HCT116 (cell line): Measurements from ENCODE around the gene FNBP1L. TPM values are rescaled to one million over a fixed set of nuclear protein-coding genes. Genes with fewer than 3 reads are reported as not detected.

Source experiments
- ATAC-seq: fragments of 200-7000 bp; cut with Tn5 transposase; 2 replicates; pipeline ENCODE4 v1.9.1; 2020; ENCODE audit warnings: mild to moderate bottlenecking, moderate library complexity
- BruUV-seq: library from RNA; stranded (reverse); fragments of 400-500 nt; replicated peaks from 2 replicates; lab custom pipeline; 2021; lab: Mats Ljungman, UMichigan
- CTCF ChIA-PET: fragments of 300-600 bp; sonication (Branson Sonifier 250); formaldehyde crosslinking; loops from one replicate; lab custom pipeline; 2021; ENCODE audit warnings: antibody characterized with exemption; lab: Charles Lee
- POLR2A ChIA-PET: fragments of 300-600, 350-600 bp; sonication (Branson Sonifier 250); formaldehyde crosslinking; loops from one replicate; lab custom pipeline; 2021; ENCODE audit warnings: antibody characterized with exemption; lab: Charles Lee
- RAD21 ChIA-PET, 2 experiments: fragments of 300-600 bp; sonication (Branson Sonifier 250); formaldehyde crosslinking; loops; one replicate each; lab custom pipeline; 2023; ENCODE audit warnings: low total read pairs in 2 of 2; ENCODE audit not compliant: uncharacterized antibody in 2 of 2, unreplicated experiment in 2 of 2, low non-redundant PET in 1 of 2; lab: Charles Lee
- DNase-seq: peaks from one replicate; pipeline ENCODE4 v3.0.0-alpha.2; 2010; ENCODE audit warnings: low read depth, low spot score
- H2AFZ ChIP-seq: fragments of 200-600 bp; shearing (Covaris generic), sonication (generic); 2 replicates; pipeline ENCODE4 v1.6.1; 2017; ENCODE audit warnings: low read depth, mixed run types, mixed read lengths, antibody characterized with exemption, low read length; ENCODE audit not compliant: poor library complexity, severe bottlenecking
- H3K27ac ChIP-seq: 2 replicates; pipeline ENCODE4 v1.5.1; 2012; ENCODE audit warnings: low read depth, low read length
- H3K27me3 ChIP-seq: fragments of 200-600 bp; sonication (generic); 2 replicates; pipeline ENCODE4 v1.6.1; 2016; ENCODE audit warnings: mixed run types, low read length, mixed read lengths; ENCODE audit not compliant: insufficient read depth
- H3K36me3 ChIP-seq, 2 experiments: fragments of 200-500 bp in 1 of 2; fragments of 200-600 bp in 1 of 2; sonication (Bioruptor generic) in 1 of 2; sonication (generic) in 1 of 2; 2 replicates each; pipeline versions ENCODE4 v1.5.1 to v1.6.1; 2014 to 2016; ENCODE audit warnings: low read length in 2 of 2, inconsistent platforms in 1 of 2, mixed read lengths in 1 of 2, mixed run types in 1 of 2; ENCODE audit not compliant: insufficient read depth in 2 of 2, control insufficient read depth in 1 of 2
- H3K4me1 ChIP-seq, 2 experiments: fragments of 200-600 bp in 1 of 2; sonication (generic) in 1 of 2; 2 replicates each; pipeline versions ENCODE4 v1.5.1 to v1.6.1; 2012 to 2017; ENCODE audit warnings: low read length in 2 of 2, inconsistent platforms in 1 of 2, mild to moderate bottlenecking in 1 of 2, mixed read lengths in 1 of 2, mixed run types in 1 of 2, moderate library complexity in 1 of 2; ENCODE audit not compliant: insufficient read depth in 2 of 2, control insufficient read depth in 1 of 2
- H3K4me2 ChIP-seq: fragments of 200-600 bp; sonication (generic); 2 replicates; pipeline ENCODE4 v1.6.1; 2017; ENCODE audit warnings: mixed run types, low read length, mixed read lengths
- H3K4me3 ChIP-seq, 2 experiments: fragments of 200-600 bp in 1 of 2; sonication (generic) in 1 of 2; replicated peaks in 1 of 2; 2 replicates each; pipeline ENCODE4 v1.5.1; 2011 to 2016; ENCODE audit warnings: low read length in 2 of 2, control low read depth in 1 of 2, low read depth in 1 of 2, mild to moderate bottlenecking in 1 of 2, mixed read lengths in 1 of 2, mixed run types in 1 of 2
- H3K79me2 ChIP-seq: fragments of 200-600 bp; sonication (generic); 2 replicates; pipeline ENCODE4 v1.6.1; 2017; ENCODE audit warnings: mild to moderate bottlenecking, mixed run types, low read length, moderate library complexity, mixed read lengths; ENCODE audit not compliant: insufficient read depth
- H3K9ac ChIP-seq: fragments of 200-600 bp; sonication (generic); 2 replicates; pipeline ENCODE4 v1.6.1; 2016; ENCODE audit warnings: low read length, mixed read lengths
- H3K9me2 ChIP-seq: fragments of 200-600 bp; sonication (generic), shearing (Covaris generic); 2 replicates; pipeline ENCODE4 v1.6.1; 2017; ENCODE audit warnings: mixed run types, mild to moderate bottlenecking, moderate library complexity; ENCODE audit not compliant: insufficient read depth
- H3K9me3 ChIP-seq, 2 experiments: fragments of 200-500 bp in 1 of 2; fragments of 200-600 bp in 1 of 2; sonication (Bioruptor generic) in 1 of 2; sonication (generic) in 1 of 2; 2 replicates each; pipeline ENCODE4 v1.6.1; 2014 to 2017; ENCODE audit warnings: low read length in 2 of 2, mixed read lengths in 2 of 2, inconsistent platforms in 1 of 2, low read depth in 1 of 2, mild to moderate bottlenecking in 1 of 2, mixed run types in 1 of 2, moderate library complexity in 1 of 2; ENCODE audit not compliant: control insufficient read depth in 1 of 2, insufficient read depth in 1 of 2
- H4K20me1 ChIP-seq: fragments of 200-600 bp; sonication (generic), shearing (Covaris generic); 2 replicates; pipeline ENCODE4 v1.6.1; 2017; ENCODE audit warnings: mixed run types, mild to moderate bottlenecking, moderate library complexity; ENCODE audit not compliant: insufficient read depth
- CBX3 ChIP-seq: IDR thresholded peaks from 2 replicates; pipeline ENCODE4 v1.6.1; 2012; ENCODE audit warnings: low read depth
- CEBPB ChIP-seq: IDR thresholded peaks from 2 replicates; pipeline ENCODE4 v1.6.1; 2012; ENCODE audit warnings: low read depth
- EGR1 ChIP-seq: IDR thresholded peaks from 2 replicates; pipeline ENCODE4 v1.6.1; 2012; ENCODE audit warnings: low read depth
- ELF1 ChIP-seq: IDR thresholded peaks from 2 replicates; pipeline ENCODE4 v1.6.1; 2012; ENCODE audit warnings: low read depth, borderline replicate concordance
- FOSL1 ChIP-seq: IDR thresholded peaks from 2 replicates; pipeline ENCODE4 v1.6.1; 2012; ENCODE audit warnings: low read depth
- POLR2A ChIP-seq: IDR thresholded peaks from 2 replicates; pipeline ENCODE4 v1.7.0; 2011; ENCODE audit warnings: borderline replicate concordance; ENCODE audit not compliant: insufficient read depth, insufficient read length; ENCODE audit errors: extremely low read depth
- RAD21 ChIP-seq: IDR thresholded peaks from 2 replicates; pipeline ENCODE4 v1.6.1; 2012; ENCODE audit warnings: low read depth, mild to moderate bottlenecking
- SIN3A ChIP-seq: IDR thresholded peaks from 2 replicates; pipeline ENCODE4 v1.6.1; 2012; ENCODE audit warnings: low read depth
- SRF ChIP-seq: IDR thresholded peaks from 2 replicates; pipeline ENCODE4 v1.6.1; 2012; ENCODE audit warnings: low read depth
- TCF7L2 ChIP-seq: IDR thresholded peaks from 2 replicates; pipeline ENCODE4 v1.7.0; 2011; ENCODE audit warnings: borderline replicate concordance, inconsistent platforms; ENCODE audit not compliant: insufficient read depth, insufficient read length; ENCODE audit errors: extremely low read depth
- YY1 ChIP-seq: IDR thresholded peaks from 2 replicates; pipeline ENCODE4 v1.6.1; 2011; ENCODE audit warnings: low read length, low read depth, moderate library complexity, mild to moderate bottlenecking; ENCODE audit not compliant: insufficient replicate concordance; ENCODE audit errors: extremely low read depth
- intact Hi-C: fragments of 100-400 bp; cut with micrococcal nuclease; formaldehyde crosslinking; loops from 2 replicates; pipeline ENCODE4 v1.10.0; 2022
- total RNA-seq: library from RNA; stranded (reverse); gene quantifications from one replicate; pipeline ENCODE4 v1.2.1, GENCODE V29; 2021; ENCODE audit not compliant: unreplicated experiment
- TF ChIP-seq, protein P1 (sequence below): IDR thresholded peaks from 2 replicates; pipeline ENCODE4 v1.6.1; 2012; ENCODE audit warnings: low read depth
- TF ChIP-seq, protein P2 (sequence below): IDR thresholded peaks from 2 replicates; pipeline ENCODE4 v1.6.1; 2012
- TF ChIP-seq, protein P3 (sequence below): IDR thresholded peaks from 2 replicates; pipeline ENCODE4 v1.6.1; 2012

Gene FNBP1L
- total RNA-seq, 1 experiment from 2014 or later, result 26.1 TPM

DNA sequence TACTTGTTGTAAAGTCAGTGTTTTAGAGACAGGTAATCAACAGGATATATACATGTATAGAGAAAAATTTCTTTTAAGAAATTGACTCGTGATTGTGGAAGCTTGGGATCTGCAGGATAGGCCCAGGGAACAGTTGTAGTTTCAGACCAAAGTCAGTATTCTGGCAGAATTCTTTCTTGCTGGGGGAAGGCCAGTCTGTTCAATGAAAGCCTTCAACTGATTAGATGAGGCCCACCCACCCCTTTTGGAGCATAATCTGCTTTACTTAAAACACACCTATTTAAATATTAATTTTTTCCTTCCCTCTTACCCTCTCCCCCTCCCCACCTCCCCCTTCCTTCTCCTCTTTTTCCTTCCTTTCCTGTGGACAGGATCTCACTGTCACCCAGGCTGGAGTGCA is 48.0 kb downstream of the FNBP1L start:
- no peaks in the 10 kb centered on the region for H3K36me3 ChIP-seq
- TF ChIP-seq SIN3A (no peak), YY1 (no peak), SRF (no peak), TCF7L2 (no peak), POLR2A (no peak), ELF1 (no peak), FOSL1 (no peak), CEBPB (no peak), EGR1 (no peak), CBX3 (no peak), RAD21 (no peak)
- TF ChIP-seq, protein P1, sequence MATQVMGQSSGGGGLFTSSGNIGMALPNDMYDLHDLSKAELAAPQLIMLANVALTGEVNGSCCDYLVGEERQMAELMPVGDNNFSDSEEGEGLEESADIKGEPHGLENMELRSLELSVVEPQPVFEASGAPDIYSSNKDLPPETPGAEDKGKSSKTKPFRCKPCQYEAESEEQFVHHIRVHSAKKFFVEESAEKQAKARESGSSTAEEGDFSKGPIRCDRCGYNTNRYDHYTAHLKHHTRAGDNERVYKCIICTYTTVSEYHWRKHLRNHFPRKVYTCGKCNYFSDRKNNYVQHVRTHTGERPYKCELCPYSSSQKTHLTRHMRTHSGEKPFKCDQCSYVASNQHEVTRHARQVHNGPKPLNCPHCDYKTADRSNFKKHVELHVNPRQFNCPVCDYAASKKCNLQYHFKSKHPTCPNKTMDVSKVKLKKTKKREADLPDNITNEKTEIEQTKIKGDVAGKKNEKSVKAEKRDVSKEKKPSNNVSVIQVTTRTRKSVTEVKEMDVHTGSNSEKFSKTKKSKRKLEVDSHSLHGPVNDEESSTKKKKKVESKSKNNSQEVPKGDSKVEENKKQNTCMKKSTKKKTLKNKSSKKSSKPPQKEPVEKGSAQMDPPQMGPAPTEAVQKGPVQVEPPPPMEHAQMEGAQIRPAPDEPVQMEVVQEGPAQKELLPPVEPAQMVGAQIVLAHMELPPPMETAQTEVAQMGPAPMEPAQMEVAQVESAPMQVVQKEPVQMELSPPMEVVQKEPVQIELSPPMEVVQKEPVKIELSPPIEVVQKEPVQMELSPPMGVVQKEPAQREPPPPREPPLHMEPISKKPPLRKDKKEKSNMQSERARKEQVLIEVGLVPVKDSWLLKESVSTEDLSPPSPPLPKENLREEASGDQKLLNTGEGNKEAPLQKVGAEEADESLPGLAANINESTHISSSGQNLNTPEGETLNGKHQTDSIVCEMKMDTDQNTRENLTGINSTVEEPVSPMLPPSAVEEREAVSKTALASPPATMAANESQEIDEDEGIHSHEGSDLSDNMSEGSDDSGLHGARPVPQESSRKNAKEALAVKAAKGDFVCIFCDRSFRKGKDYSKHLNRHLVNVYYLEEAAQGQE, result no peak
- TF ChIP-seq, protein P2, sequence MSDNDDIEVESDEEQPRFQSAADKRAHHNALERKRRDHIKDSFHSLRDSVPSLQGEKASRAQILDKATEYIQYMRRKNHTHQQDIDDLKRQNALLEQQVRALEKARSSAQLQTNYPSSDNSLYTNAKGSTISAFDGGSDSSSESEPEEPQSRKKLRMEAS, result no peak
- TF ChIP-seq, protein P3, sequence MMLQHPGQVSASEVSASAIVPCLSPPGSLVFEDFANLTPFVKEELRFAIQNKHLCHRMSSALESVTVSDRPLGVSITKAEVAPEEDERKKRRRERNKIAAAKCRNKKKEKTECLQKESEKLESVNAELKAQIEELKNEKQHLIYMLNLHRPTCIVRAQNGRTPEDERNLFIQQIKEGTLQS, result no peak
- H2AFZ ChIP-seq, result no peak overlapping the region
- H3K9me3 ChIP-seq, result no peaks in the 10 kb centered on the region
- no peak overlapping the region for H3K27ac ChIP-seq
- BruUV-seq, result no TSS peak
- no peak overlapping the region for H3K4me3 ChIP-seq
- no peaks in the 10 kb centered on the region for H3K27me3 ChIP-seq
- no peak overlapping the region for H3K4me2 ChIP-seq
- H3K4me1 ChIP-seq, result no peaks in the 10 kb centered on the region
- CTCF ChIA-PET, result no interaction called here
- no peaks in the 10 kb centered on the region for H4K20me1 ChIP-seq
- H3K9ac ChIP-seq, result no peak overlapping the region
- RAD21 ChIA-PET, result interaction anchor here in 1 of 2 experiments (0.6 kb wide), 1 partner anchor 349 kb away, joined by 3 read pairs; no protein-coding TSS in a partner anchor
- no peak for ATAC-seq
- H3K79me2 ChIP-seq, result peaks cover 33% of the 10 kb centered on the region
- POLR2A ChIA-PET, result no interaction called here
- intact Hi-C loops, result no loop called here
- no peaks in the 10 kb centered on the region for H3K9me2 ChIP-seq
- no peak for DNase-seq
